ENCODE results near the gene LLGL1. TPM values are rescaled to one million over a fixed set of nuclear protein-coding genes. Genes with fewer than 3 reads are reported as not detected.

The LLGL1 gene
- total RNA-seq, 1 experiment from 2014 or later: 65.0 TPM

- H2BK120ac ChIP-seq (ENCODE audit: low read depth, low read length, poor library complexity, severe bottlenecking): no peak overlapping the region
- H3K27ac Mint-ChIP-seq: peak overlapping the region; percentile 41 to 92 (median 64); a peak in 5 of 7 replicates
- no peak overlapping the region for H2AFZ ChIP-seq (ENCODE audit: low read length)
- H3K27me3 ChIP-seq (ENCODE audit: insufficient read depth, low read length): no peaks in the 10 kb centered on the region
- H3K23me2 ChIP-seq (ENCODE audit: insufficient read length, low read depth, low read length, poor library complexity, severe bottlenecking): peaks cover 21% of the 10 kb centered on the region
- H2BK12ac ChIP-seq (ENCODE audit: insufficient read length, low read depth, low read length): no peak overlapping the region
- no peak overlapping the region for H3K56ac ChIP-seq (ENCODE audit: insufficient read length, low read depth, low read length)
- no peak overlapping the region for H3K27ac ChIP-seq (ENCODE audit: insufficient read length, low read depth, low read length)
- peaks cover 45 to 46% of the 10 kb centered on the region in 2 experiments for H3K4me1 Mint-ChIP-seq
- H3K9me3 Mint-ChIP-seq: no peaks in the 10 kb centered on the region; a peak in 1 of 5 replicates
- no peak overlapping the region for H3K23ac ChIP-seq (ENCODE audit: insufficient read length, low read depth, low read length)
- no peak overlapping the region for H3T11ph ChIP-seq (ENCODE audit: low read length)
- peak overlapping the region; percentile 50 for H3K9ac ChIP-seq (ENCODE audit: extremely low read depth, insufficient read length, low read length)
- no peak overlapping the region for H3K4ac ChIP-seq (ENCODE audit: low read depth, low read length)
- H2BK20ac ChIP-seq (ENCODE audit: low read depth, low read length, poor library complexity, severe bottlenecking): no peak overlapping the region
- peaks cover 45% of the 10 kb centered on the region; the same call in 1 of the 2 replicates for H3K79me2 ChIP-seq (ENCODE audit: insufficient read depth, low read length)
- no peak overlapping the region for H3K18ac ChIP-seq (ENCODE audit: insufficient read length, low read depth, low read length)
- peak overlapping the region; percentile 72 for H3K4me2 ChIP-seq (ENCODE audit: insufficient read depth, insufficient read length, low read length)
- H4K91ac ChIP-seq (ENCODE audit: insufficient read length, low read depth, low read length): no peak overlapping the region
- no peak overlapping the region for H4K8ac ChIP-seq (replicated peaks; ENCODE audit: insufficient read length, low read depth, low read length)
- H3K36me3 Mint-ChIP-seq (ENCODE audit: insufficient read depth in 1 of 3, low read depth in 3 of 3): peaks cover 16 to 51% (median 30%) of the 10 kb centered on the region in 3 experiments; a peak in 6 of 7 replicates
- no peak overlapping the region for H3K14ac ChIP-seq (ENCODE audit: insufficient read depth, low read length)
- H3K4me1 ChIP-seq (ENCODE audit: insufficient read depth, low read length): peaks cover 9% of the 10 kb centered on the region; the same call in 1 of the 2 replicates
- no peaks in the 10 kb centered on the region for H3K27me3 Mint-ChIP-seq (ENCODE audit: low read depth)
- H4K20me1 ChIP-seq (ENCODE audit: control insufficient read depth, insufficient read depth, insufficient read length): no peaks in the 10 kb centered on the region
- TF ChIP-seq, protein P1, sequence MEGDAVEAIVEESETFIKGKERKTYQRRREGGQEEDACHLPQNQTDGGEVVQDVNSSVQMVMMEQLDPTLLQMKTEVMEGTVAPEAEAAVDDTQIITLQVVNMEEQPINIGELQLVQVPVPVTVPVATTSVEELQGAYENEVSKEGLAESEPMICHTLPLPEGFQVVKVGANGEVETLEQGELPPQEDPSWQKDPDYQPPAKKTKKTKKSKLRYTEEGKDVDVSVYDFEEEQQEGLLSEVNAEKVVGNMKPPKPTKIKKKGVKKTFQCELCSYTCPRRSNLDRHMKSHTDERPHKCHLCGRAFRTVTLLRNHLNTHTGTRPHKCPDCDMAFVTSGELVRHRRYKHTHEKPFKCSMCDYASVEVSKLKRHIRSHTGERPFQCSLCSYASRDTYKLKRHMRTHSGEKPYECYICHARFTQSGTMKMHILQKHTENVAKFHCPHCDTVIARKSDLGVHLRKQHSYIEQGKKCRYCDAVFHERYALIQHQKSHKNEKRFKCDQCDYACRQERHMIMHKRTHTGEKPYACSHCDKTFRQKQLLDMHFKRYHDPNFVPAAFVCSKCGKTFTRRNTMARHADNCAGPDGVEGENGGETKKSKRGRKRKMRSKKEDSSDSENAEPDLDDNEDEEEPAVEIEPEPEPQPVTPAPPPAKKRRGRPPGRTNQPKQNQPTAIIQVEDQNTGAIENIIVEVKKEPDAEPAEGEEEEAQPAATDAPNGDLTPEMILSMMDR (conservative IDR thresholded peaks at IDR 0.05): no peak
- H2AK5ac ChIP-seq (ENCODE audit: insufficient read length, low read length): no peak overlapping the region
- no peak overlapping the region for H4K5ac ChIP-seq (ENCODE audit: insufficient read length, low read depth, low read length)
- H3K4me3 Mint-ChIP-seq: peak overlapping the region; percentile 92 to 95
- DNase-seq: no peak
- H3K79me1 ChIP-seq (ENCODE audit: insufficient read depth, low read depth, low read length, poor library complexity, severe bottlenecking): peaks cover 14% of the 10 kb centered on the region
- no peak overlapping the region for H2BK15ac ChIP-seq (ENCODE audit: low read depth, low read length)
- no peak overlapping the region for H2BK5ac ChIP-seq (ENCODE audit: insufficient read length, low read length)
- H3K9me3 ChIP-seq (ENCODE audit: control insufficient read depth, low read depth, low read length): no peaks in the 10 kb centered on the region
- no CpG with 5 or more reads among the region's 10 CpGs for WGBS (ENCODE audit: extremely low coverage, insufficient read length, low lambda C conversion rate)
These were observed 39.4 kb upstream of the LLGL1 start for GRCh38 chr17:18185832-18186626.

Measured in H9 (cell line).